KG1 (cell line): ENCODE results near the gene KRT77.
"Not testable (repeated sequence)": the region's sequence is repeated elsewhere in the genome, so short reads cannot be mapped to it uniquely, and the experiment has no call there.

ENCODE experiments used
- DNase-seq: peaks from one replicate; lab custom pipeline; 2025; lab: John Stamatoyannopoulos, UW

Gene KRT77

GRCh38 chr12:52703424-52703823 lies at the start of gene KRT77:
Gene KRT77 (minus strand): TSS chr12:52703524. CDS start chr12:52703434, 90 bp downstream.
- no peak for DNase-seq

DNA sequence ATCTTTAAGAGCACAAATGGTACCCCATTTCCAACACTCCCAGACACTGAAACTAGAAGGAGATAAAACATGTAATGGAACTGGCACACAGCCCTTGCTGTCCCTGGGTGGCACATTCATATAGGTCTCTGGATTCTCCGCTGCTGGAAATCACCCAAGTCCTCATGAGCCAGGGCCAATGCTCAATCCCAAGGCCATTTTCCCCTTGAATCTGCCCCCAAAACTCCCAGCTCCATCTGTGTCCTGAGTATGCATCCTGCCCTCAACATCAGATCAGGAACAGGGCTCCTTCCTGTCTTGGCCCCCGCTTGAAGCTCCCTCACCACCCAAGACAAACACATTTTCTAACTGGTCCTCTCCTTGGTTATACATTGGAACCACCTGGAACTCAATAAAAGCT lies 49.2 kb upstream of the KRT77 start:
- DNase-seq = no peak

DNA sequence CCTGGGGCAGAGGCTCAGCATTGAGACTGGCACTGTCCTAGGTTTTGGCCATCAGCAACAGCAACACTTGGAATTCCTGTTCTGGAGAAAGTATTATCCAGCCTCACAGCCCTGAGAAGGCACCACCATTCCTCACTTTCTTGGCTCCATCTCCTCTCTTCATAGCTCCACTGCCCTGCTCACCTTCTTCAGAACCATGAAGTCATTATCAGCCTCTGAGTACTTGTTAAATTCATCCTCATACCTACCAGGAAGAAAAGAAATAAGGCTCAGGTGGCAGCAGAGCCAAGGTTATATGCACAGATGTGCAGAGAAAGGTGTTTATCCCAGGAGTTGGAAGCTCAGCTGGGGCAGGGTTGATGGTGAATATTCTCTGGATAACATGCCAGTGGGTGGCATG lies 48.5 kb upstream of the KRT77 start:
- DNase-seq = no peak

DNA sequence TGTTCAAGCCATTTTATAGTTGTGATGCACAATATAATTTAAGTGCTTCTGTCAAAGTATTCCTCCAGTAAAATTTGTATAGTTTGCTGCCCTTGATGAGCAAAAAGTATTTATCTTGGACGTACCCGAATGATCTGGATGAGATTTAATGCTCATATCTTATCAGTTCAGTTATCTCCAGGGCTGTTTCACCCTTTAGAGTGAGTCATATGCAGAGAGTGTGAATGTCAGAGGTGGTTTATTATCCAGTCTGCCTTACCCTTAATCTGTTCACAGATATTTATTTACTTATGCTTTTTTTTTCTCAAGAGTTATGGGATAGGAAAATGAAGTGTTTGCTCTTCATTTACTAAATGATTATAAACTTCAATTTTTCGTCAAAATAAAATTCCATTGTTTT lies 47.2 kb upstream of the KRT77 start:
- DNase-seq = not testable (repeated sequence)

DNA sequence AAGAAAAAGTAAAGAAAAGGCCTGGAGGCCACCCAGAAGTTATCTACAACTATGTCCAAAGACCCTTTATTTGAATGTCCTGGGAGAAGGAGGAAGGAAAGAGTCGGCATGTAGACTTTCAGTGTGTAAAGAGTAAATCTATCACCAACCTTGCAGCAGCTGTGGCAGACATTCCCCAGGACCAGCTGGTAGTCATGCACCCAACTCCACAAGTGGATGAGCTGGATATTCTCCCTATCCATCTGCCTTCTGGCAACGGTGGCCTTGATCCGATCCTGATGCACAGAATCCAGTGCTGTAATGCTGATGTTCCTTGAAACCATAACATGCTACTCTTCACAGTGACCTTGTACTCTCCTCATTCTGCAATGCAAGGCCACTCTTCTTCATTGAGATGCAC lies 46.5 kb upstream of the KRT77 start:
- DNase-seq = no peak

- no peak for DNase-seq
Observed at GRCh38 chr12:52748578-52748977, 45.3 kb upstream of the KRT77 start.

DNA sequence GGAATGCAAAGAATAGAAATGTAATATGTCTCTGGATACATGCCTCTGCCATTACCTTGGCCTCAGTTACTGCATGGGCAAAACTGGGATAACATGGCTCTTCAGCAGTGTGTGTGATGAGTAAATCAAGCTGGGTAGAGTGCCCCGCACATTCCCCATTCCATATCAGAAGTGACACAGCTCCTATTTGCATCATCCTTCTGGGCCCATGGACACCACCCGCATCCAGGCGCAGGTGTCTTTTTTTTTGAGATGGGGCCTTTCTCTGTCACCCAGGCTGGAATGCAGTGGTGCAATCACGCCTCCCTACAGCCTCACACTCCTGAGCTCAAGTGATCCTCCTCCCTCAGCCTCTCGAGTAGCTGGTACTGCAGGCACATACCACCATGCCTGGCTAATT lies 42.2 kb upstream of the KRT77 start:
- no peak for DNase-seq

DNA sequence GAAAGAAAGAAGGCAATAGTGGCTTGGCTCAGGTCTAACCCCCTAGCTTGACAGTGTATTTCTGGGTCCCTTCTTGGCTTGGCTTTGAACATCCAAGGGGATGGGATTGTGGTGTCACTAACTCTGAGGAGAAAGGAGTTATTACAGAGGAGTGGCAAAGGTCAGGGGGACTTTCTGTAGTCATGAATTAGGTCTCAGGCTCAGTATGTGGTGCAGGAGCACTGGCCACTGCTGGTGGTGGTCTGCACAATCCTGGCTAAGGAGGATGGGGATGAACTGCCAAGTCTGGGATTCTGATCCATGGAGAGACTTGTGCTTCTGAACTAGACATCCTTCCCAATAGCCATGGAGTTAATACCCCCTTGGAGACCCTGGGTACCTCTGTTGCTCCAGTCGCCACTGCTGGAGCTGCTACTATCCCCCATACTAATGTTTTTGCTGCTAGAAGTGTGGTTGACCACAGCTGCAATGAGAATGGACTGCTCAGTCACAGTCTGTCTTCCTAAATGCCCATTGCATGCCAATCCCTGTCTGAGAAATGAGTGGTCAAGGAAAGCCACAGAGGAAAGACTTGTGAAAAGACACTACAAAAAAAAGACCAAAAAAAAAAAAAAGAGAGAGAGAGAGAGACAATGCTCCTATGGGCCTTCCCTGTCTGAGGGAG lies 41.3 kb upstream of the KRT77 start:
- no peak for DNase-seq

- DNase-seq = no peak
Observed at GRCh38 chr12:52742822-52743457, 39.6 kb upstream of the KRT77 start.

DNA sequence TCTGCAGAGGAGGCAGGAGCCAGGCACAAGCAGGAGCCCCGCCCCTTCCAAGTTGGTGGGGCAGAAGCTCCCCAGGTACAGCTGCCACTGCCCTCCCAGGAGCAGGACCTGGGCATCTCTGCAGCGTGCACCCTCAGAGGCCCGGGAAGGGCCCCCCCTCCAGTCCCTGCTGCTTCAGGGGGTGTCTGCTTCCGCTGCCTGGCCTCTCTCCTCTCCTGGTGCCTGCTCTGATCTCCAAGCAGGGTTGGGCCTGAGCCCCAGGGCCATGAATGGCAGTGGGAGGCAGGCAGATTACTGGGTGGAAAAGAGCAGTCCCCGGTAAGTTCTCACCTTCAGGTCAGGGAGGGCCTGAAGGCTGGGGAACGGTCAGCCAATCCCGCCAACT lies 38.9 kb upstream of the KRT77 start:
- no peak for DNase-seq

GRCh38 chr12:52741375-52742195 lies 38.3 kb upstream of the KRT77 start:
- DNase-seq = no peak

- no peak for DNase-seq
Observed at GRCh38 chr12:52740584-52740983, 37.3 kb upstream of the KRT77 start.

DNA sequence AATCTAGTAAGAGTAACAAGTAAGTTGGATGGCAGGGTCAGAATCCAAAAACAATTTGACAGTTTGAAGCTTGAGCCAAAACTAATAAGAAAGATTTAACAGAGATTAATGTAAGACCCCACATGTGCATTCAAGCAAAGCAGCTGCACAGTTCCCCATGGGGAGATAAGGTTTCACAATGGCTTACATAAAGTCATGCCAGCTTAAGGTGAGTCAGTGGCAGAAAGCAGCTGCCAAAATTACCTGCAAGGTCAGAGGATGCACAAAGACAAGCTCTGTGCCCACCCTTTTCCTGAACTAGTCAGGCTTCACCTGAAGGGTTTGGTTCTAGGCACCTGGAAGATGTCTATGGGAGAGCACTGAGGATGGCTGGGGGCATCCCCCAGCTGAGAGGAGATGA lies 36.6 kb upstream of the KRT77 start:
- DNase-seq = no peak

DNA sequence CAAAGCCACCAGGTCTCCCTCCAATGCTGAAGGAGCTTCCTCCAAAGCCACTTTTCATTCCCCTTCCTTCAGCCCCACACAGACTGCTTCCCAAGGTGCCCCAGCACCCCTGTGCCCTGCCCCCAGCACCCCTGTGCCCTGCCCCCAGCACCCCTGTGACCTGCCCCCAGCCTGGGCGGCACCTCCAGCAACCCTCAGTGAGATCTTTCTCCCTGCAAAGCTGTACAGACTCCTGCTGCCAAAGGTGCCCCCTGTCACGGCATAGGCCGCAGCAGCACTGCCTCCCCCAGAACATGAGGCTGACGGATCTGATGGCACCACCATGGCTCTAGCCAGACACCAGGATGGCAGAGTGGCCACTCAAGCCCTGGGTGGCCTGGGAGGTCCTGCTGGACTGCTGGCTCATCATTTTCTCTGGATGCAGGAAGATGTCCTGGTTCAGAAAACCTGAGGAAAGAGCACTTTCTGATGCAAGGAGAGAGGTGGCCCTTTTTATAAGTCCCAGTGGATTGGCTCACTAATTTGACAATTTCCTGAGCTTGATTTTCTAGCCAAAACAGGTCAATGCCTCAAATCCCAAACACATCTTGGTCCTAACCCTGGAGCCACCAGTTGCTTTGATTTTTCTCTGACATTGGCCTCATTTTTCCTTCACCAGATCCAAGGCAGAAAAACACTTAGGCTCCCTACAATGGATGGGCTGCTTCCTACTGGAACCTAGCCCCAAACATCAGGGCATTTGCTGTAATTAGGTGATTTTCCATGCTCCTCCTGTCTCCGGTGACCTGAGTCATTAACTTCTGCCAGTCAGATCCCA lies 32.7 kb upstream of the KRT77 start:
- DNase-seq = no peak

- no peak for DNase-seq
Observed at GRCh38 chr12:52735106-52735505, 31.8 kb upstream of the KRT77 start.

DNA sequence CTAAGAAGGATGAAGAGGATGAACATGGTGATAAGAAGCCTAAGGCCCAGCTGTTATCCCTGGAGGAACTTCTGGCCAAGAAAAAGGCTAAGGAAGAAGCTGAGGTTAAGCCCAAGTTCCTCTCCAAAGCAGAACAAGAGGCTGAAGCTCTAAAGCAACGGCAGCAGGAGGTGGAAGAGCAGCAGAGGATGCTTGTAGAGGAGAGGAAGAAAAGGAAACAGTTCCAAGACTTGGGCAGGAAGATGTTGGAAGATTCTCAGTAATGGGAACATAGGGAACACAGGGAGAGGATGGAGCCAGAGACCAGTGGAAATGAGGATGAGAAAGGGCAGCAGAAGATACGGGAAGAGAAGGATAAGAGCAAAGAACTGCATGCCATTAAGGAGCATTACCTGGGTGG lies 27.5 kb upstream of the KRT77 start:
- DNase-seq = no peak

DNA sequence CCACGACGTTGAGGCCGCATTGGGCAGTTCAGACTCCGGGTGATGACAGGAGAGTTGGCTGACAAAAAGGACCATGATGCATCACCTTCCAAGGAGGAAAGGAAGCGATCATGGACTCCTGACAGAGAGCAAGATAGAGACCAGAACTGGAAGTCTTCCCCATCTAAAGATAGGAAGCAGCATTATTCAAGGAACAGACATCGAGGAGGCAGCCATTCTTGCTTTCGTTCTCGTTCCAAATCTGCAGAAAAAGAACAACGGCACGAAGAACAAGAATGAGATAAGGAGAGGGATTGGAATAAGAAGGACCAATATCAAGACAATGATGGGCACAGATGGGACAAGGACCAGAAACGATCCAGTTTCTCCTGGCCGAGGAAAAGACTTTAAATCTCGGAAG lies 27.1 kb upstream of the KRT77 start:
- DNase-seq = no peak

DNA sequence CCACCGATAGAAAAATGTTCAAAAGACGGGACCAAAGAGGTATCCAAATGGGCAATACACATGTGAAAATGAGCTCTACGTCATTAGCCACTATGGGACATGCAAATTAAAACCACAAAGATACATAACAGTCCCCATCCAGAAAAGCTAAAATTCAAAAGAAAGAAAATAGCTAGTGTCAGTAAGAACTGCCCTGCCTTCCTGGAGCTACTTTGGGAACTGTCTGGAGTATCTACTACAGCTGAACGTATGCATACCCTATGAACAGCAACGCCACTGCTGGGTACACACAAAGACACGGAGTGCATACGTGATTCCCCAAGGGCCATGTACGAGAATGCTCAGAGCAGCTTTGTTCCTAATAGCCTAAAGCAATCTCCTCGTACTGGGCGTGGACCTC lies 25.8 kb upstream of the KRT77 start:
- DNase-seq = no peak

- DNase-seq = no peak
Observed at GRCh38 chr12:52728374-52728773, 25.1 kb upstream of the KRT77 start.

GRCh38 chr12:52727037-52727436 lies 23.7 kb upstream of the KRT77 start:
- DNase-seq = no peak

DNA sequence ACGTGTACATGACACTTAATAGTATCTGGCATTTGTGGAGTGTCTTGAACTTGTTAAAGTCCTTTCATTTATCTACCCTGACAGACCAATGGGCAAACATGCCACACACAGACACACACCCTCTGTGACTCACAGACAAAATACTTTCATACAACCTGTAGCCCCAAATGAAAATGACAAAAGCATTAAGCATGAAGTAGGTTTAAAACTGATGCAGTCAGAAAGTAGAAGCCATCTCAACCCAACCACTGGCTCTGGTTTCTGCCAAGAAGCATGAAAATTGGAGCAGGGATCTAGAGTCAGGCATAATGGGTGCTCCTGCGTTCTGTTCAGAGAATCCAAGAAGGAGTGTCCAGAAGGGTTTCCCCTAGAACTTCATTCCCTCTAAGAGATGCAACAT lies 23.1 kb upstream of the KRT77 start:
- no peak for DNase-seq

DNA sequence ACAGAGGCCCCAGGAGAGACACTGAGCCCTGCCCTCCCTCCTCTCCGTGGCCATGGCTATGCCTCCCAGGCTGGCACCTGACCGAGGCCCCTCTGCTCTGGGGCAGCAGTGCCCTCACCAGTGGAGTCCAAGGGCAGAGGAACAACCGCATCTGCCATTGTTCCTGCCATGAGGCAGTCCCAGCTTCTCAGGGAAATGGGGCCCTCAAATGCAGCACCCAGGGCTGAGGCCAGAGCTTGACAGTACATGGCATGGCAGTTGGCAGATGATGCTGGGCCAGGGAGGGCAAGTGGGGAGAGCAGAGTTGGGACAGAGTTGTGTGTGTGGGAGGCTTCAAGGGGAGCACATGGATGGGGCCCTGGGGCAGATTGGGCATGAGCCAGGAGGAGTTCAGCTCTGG lies 21.1 kb upstream of the KRT77 start:
- no peak for DNase-seq
